ENCODE measurements around the gene GID8.

Gene GID8

GRCh38 chr20:62944184-62944583, 6.2 kb downstream of the GID8 start:
- no peak for DNase-seq (ENCODE audit: extremely low spot score)
- TF ChIP-seq, protein P1, sequence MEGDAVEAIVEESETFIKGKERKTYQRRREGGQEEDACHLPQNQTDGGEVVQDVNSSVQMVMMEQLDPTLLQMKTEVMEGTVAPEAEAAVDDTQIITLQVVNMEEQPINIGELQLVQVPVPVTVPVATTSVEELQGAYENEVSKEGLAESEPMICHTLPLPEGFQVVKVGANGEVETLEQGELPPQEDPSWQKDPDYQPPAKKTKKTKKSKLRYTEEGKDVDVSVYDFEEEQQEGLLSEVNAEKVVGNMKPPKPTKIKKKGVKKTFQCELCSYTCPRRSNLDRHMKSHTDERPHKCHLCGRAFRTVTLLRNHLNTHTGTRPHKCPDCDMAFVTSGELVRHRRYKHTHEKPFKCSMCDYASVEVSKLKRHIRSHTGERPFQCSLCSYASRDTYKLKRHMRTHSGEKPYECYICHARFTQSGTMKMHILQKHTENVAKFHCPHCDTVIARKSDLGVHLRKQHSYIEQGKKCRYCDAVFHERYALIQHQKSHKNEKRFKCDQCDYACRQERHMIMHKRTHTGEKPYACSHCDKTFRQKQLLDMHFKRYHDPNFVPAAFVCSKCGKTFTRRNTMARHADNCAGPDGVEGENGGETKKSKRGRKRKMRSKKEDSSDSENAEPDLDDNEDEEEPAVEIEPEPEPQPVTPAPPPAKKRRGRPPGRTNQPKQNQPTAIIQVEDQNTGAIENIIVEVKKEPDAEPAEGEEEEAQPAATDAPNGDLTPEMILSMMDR (IDR thresholded peaks at IDR 0.05; ENCODE audit: control extremely low read depth, extremely low read depth, low read depth, missing control alignments): no peak
- POLR2A ChIA-PET: interaction anchor here (1.6 kb wide), 1 partner anchor 9 kb away, joined by 4 read pairs; no protein-coding TSS in a partner anchor
- CTCF ChIA-PET: interaction anchor here (0.8 to 2.5 kb wide), 2 partner anchors 9 to 71 kb away, joined by 4 to 7 read pairs; no protein-coding TSS in a partner anchor

- TF ChIP-seq, protein P1 (IDR thresholded peaks at IDR 0.05; ENCODE audit: control extremely low read depth, extremely low read depth, low read depth, missing control alignments): no peak
- CTCF ChIA-PET: interaction anchor here (0.8 to 2.5 kb wide), 2 partner anchors 10 to 71 kb away, joined by 4 to 7 read pairs; no protein-coding TSS in a partner anchor
- no peak for DNase-seq (ENCODE audit: extremely low spot score)
- POLR2A ChIA-PET: no interaction called here
Measured at GRCh38 chr20:62944746-62945145, 6.8 kb downstream of the GID8 start.

GRCh38 chr20:62945771-62946339, 7.9 kb downstream of the GID8 start:
- POLR2A ChIA-PET: interaction anchor here (0.5 kb wide), 1 partner anchor 65 kb away, joined by 6 read pairs; no protein-coding TSS in a partner anchor
- TF ChIP-seq, protein P1 (IDR thresholded peaks at IDR 0.05; ENCODE audit: control extremely low read depth, extremely low read depth, low read depth, missing control alignments): no peak
- DNase-seq (ENCODE audit: extremely low spot score): no peak
- CTCF ChIA-PET: no interaction called here

DNA sequence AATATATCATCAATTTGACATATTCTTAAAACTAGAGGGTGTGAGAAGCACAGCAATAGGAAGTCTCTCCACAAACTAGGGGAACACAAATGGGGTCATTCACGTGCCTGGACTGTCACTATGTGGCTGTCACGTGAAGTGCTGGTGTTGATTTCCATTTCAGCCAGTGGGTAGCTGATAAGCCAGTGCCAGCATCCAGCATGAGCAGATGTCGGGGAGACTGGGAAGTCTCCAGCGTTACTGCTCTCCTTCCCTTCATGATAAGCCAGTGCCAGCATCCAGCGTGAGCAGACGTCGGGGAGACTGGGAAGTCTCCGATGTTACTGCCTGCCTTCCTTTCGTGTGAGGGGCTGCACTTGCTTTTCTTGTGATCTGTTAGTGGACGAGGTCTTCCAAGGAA, 9.0 kb downstream of the GID8 start:
- TF ChIP-seq, protein P1 (IDR thresholded peaks at IDR 0.05; ENCODE audit: control extremely low read depth, extremely low read depth, low read depth, missing control alignments): no peak
- POLR2A ChIA-PET: no interaction called here
- CTCF ChIA-PET: no interaction called here
- DNase-seq (ENCODE audit: extremely low spot score): no peak

- CTCF ChIA-PET: interaction anchor here (1.6 to 3.3 kb wide), 4 partner anchors 9 to 61 kb away, joined by 4 to 16 read pairs (median 8); partner anchors contain the start of gene GID8
- DNase-seq (ENCODE audit: extremely low spot score): no peak
- POLR2A ChIA-PET: no interaction called here
- TF ChIP-seq, protein P1 (IDR thresholded peaks at IDR 0.05; ENCODE audit: control extremely low read depth, extremely low read depth, low read depth, missing control alignments): no peak
Measured at GRCh38 chr20:62947532-62948300, 9.8 kb downstream of the GID8 start.

DNA sequence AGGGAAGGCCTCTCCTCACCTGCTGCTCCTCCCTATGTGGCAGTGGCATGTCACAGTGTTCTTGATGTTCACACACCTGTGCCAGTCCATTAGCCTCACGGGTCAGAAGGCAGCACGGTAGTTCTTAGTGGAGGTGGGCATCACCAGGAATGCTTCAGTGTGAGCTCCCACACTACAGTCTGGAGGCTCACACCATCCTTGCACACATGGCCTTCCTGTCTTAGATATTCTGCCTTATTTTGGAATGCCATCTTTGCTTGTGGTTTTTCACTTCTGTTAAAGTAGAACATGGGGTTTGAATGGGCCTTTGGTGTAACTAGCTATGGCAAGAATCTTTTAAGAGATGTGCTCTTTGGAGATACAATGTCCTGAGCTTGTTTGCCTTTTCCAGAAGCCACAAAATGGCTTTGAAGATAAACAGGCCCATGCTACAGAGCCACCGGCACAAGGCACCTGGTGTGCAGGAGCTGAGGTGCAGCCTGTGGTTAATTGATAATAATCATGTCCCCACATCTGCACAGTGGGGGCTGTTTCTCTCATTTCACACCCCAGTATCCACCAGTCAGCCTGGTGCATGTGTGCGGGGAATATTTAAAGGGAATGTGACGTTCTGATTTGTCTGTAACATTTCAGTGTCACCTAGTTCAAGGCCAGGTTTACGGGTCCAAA, 11.3 kb downstream of the GID8 start:
- ChIA-PET CTCF (interaction anchor here (0.8 to 6.9 kb wide), 10 partner anchors 8 to 60 kb away, joined by 3 to 33 read pairs (median 5); partner anchors contain the start of gene GID8), POLR2A (no interaction called here)
- TF ChIP-seq, protein P1 (IDR thresholded peaks at IDR 0.05; ENCODE audit: control extremely low read depth, extremely low read depth, low read depth, missing control alignments): no peak

More for the DNA sequence above, 11.3 kb downstream of the GID8 start:
- DNase-seq (ENCODE audit: extremely low spot score): no peak

Data from GM10248 (cell line).